ENCODE results near the gene OR5H6.
"Not testable (repeated sequence)": the region's sequence is repeated elsewhere in the genome, so short reads cannot be mapped to it uniquely, and the experiment has no call there.

OR5H6 gene

DNA sequence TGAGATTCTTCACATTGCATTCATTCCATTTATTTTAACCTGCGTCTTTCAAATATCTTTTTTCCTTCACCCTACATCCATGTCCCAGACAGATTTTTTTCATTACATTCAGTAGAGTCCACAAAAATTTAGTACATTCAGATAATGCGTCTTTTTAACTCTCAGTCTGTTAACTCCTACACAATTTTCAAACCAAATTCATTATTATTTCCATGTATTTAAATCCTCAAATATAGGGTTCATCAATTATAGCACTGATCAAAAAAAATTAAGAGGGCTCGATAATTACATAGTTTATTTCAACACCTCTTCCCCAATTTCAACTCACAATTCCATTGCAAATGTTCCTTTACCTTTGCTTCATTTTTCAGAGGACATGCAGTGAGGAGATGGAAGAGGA, at the start of gene OR5H6:
OR5H6 (plus strand) TSS at position 301 of the 400 bp plus-strand sequence; CDS start at position 390, 89 bp downstream.
- DNase-seq (ENCODE audit: low spot score): no peak

DNA sequence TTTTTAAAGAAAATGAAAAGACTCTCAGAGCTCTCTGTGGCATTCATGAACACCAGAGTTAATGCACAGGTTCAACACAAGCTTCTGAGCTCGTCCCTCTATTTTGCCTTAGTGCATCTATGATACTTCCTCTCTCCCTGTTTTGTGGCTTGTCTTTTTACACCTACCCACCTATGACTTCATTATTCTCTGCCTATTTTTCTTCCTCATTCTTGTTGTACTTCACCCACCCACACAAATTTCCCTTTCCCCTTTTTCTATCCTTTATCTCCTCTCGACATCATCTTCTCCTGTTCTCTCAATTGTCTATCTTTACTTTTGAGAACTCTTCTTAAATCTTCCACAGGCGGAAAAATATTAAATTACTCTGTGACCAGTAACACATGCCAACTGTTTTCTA, 49.0 kb upstream of the OR5H6 start:
- no peak for DNase-seq (ENCODE audit: low spot score)

DNA sequence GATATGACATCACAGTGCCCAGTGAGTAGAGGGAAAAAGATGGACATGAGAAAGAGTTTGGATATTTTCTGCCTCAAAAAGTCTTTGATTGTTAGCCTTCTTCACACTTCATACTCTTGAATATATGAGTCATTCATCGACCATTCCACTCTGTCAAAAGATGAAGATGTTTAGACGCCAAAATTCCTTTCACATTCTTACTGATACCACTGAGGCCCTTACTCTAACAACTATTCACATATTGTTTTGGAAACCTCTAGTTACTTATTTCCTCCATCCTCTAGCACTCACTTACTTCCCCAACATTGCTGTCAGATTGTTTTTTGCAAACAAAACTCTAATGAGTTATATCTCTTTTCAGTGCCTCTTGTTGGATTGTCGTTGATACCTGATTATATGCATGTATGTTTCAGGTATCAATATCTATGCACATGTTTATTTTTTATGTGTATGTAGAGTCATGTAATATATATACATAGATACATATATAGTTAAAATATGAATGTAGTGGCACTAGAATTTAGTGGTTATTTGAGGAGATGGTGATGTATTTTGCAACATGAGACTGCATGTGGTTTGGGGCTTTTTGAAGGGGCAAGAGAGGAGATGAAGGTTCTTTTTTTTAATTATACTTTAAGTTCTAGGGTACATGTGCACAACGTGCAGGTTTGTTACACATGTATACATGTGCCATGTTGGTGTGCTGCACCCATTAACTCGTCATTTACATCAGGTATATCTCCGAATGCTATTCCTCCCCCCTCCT, 40.0 kb upstream of the OR5H6 start:
- no peak for DNase-seq (ENCODE audit: low spot score)

DNA sequence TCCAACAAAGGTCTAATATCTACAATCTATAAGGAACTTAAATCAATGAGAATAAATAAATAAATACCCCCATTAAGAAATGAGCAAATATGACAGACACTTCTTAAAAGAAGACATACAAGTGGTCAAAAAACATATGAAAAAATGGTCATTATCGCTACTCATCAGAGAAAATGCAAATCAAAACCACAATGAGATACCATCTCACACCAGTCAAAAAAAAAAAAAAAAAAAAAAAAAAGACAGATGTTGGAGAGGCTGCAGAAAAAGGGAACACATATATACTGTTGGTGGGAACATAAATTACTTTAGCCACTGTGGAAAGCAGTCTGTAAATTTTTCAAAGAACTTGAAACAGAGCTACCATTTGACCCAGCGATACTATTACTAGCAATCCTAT, 31.6 kb upstream of the OR5H6 start:
- DNase-seq (ENCODE audit: low spot score): no peak

DNA sequence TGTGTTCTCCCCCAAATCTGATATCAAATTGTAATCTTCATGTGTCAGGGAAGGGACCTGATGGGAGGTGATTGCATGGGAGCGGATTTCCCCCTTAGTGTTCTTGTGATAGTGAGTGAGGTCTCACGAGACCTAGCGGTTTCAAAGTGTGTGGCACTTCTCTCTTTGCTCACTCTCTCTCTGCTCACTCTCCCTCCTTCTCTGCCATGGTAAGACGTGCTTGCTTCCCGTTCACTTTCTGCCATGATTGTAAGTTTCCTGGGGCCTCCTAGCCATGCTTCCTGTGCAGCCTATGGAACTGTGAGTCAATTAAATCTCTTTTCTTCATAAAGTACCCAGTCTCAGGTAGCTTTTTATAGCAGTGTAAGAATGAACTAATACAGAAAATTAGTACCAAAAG, 30.6 kb upstream of the OR5H6 start:
- no peak for DNase-seq (ENCODE audit: low spot score)

DNA sequence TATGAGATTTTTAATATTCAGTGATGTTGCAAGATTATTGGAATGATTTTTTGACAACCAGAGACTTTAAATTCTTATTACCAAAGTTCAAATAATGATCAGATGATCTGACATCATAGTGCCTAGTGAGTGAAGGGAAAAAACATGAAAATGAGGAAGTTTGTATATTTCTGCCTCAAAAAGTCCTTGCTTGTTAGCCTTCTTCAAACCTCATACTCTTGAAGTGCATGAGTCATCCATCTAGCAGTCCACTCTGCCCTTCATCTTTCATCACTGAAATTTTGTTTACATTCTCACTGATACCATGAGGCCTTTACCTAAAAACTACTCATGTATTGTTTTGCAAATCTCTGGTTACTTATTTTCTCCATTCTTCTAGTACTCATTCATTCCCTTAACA, 23.9 kb upstream of the OR5H6 start:
- no peak for DNase-seq (ENCODE audit: low spot score)

DNA sequence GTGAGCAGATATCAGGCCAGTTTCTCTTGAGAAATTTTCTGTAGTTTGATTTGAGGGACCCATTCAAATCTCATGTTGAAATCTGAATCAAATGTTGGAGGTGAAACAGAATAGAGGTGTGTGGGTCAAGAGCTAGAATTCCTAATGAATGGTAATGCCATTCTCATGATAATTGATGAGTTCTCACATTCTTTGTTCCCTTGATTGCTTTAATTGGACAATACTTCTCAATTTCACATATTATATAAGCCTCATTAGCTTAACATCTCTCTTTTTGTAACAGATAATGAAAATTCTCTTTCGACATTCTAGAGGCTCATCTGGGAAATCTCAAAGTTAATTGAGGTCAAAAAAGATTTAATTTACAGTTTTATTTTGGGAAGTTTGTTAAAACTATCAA, 21.9 kb upstream of the OR5H6 start:
- no peak for DNase-seq (ENCODE audit: low spot score)

DNA sequence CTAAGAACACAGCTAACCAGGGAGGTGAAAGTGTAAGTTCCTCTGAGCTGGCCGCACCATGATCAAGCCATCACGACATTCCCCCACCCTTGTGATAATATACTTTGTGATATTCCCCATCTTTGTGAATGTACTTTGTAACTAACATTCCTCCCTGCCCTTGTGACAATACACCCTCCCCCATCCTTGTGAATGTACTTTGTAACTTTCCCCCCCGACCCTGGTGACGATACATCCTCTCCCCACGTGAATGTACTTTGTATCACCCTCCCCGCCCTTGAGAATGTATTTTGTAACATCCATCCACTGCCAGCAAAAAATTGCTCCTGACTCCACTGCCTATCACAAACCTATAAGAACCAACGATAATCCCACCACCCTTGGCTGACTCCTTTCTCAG, 20.2 kb upstream of the OR5H6 start:
- no peak for DNase-seq (ENCODE audit: low spot score)

DNA sequence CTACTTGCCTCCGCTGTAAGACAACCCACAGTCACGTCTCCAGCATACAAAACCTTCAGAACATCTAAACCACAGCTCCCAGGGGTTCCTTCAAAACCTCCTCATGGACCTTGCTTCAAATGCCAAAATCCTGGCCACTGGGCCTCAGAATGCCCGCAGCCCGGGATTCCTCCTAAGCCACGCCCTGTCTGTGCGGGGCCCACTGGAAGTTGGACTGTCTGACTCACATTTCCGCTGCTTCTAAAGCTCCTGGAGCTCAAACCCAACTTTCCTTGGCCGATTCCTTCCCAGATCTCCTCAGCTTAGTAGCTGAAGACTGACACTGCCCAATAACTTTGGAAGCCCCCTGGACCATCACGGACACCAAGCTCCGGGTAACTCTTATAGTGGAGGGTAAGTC, 17.9 kb upstream of the OR5H6 start:
- DNase-seq (ENCODE audit: low spot score): no peak

DNA sequence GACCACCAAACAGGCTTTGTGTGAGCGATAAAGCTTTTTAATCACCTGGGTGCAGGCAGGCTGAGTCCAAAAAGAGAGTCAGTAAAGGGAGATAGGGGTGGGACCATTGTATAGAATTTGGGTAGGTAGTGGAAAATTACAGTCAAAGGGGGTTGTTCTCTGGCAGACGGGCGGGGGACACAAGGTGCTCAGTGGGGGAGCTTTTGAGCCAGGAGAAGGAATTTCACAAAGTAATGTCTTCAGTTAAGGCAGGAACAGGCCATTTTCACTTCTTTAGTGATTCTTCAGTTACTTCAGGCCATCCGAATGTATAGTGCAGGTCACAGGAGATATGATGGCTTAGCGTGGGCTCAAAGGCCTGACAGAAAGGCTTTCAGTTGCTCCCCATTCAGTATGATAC, 8.0 kb upstream of the OR5H6 start:
- DNase-seq (ENCODE audit: low spot score): not testable (repeated sequence)

DNA sequence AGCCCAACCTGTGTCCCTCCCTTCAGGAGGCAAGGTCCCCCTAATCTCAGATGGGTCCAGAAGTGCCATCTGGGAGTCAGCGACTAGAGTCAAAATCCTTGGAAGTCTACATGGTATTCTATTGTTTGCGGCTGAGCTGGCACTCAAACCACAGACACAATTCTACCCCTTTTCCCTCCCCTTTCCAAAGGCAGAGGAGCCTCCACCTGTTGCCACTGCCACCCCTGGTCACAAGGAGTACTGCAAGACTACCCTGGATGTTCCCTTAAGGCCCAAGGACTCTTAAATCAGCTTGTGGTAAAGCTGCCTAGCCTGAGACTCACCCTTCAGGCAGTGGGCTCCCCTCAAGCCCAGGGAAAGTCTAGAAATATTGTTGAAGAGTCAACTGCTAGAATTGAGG, 4.3 kb upstream of the OR5H6 start:
- no peak for DNase-seq (ENCODE audit: low spot score)

DNA sequence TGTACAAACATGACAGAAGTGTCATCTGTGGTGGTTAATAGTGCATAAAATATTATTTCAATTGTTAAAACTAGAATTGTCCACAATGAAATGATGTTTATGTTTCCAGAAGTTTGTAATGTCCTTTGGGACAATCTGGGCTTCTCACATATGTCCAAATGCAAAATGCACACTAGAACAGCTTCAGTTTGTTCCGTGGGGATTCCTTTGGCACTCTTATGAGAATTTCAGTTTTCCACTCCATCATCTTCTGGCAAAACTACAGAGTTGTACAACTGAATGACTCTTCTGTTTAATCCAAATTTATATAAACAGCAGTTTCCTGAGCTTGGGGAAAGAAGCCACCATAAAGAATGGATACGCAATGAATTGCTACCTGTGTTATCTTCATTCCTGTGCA, 2.0 kb upstream of the OR5H6 start:
- no peak for DNase-seq (ENCODE audit: low spot score)

DNA sequence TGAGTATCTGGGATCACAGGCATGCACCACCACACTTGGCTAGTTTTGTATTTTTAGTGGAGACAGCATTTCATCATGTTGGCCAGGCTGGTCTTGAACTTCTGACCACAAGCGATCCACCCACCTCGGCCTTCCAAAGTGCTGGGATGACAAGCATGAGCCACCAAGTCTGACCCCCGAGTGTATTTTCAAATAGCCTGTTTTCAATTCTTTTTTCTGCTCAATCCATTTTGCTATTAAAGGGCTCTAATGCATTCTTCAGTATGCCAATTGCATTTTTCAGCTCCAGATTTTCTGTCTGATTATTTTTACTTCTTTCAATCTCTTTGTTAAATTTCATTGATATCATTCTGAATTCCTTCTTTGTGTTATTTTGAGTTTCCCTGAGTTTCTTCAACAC, 5.8 kb downstream of the OR5H6 start:
- no peak for DNase-seq (ENCODE audit: low spot score)

DNA sequence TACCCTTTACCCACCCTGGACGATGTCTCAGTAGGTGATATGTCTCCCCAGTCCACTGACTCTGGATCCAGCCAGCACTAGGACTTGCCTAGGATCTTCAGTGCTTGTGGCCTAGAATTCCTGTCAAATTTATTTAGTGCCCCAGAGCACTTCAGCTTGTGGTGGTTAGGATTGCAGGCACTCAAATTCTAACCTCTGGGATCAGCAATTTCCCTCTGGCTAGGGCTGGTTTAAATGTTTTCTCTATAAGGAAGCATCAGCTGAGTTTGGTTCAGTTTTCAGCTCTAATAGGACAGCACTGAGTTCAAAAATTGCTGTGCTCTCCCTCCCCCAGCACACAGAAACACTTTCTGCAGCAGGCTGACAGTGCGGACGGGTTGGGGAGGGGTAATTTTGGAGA, 8.1 kb downstream of the OR5H6 start:
- DNase-seq (ENCODE audit: low spot score): no peak

DNA sequence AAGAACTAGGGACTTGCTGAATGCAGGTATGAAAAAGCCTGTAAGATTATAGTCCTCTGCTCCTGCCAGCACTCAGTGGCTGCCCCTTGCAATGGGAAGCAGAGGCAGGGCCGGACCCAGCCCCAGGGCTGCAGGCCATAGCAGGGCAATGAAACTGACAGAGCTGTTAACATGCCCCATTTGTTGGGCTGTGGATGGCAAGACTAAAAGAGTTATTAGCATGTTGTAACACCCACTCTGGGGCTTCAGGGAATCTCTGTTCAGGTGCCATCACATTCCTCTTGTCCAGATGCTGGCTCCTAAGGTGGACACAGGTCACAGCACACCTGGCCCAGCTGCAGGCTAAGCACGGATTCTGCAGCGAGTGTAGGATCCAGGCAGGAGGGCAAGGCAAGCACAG, 10.9 kb downstream of the OR5H6 start:
- no peak for DNase-seq (ENCODE audit: low spot score)

DNA sequence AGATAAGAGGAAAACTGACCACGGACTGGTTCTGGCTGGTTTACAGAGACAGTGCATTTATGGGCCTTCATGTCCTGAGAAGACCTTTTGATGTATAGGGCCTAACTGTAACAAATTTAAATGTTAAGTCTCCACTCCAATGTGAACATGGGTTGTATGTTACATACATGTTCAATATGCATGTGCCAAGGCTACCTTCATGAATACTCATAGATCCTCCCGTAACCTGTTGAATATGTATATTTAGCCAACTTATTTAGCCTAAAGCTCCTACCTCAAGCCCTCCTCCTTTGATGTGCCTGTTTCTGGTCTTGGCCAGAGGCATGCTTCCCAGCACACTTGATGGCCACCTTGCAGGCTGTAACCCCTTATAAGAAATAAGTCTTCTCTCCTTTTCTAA, 18.2 kb downstream of the OR5H6 start, which contains the start of gene OR5H2:
OR5H2 (plus strand) TSS at position 301 of the 400 bp plus-strand sequence. CDS start 398 bp downstream, outside the sequence.
- DNase-seq (ENCODE audit: low spot score): no peak

DNA sequence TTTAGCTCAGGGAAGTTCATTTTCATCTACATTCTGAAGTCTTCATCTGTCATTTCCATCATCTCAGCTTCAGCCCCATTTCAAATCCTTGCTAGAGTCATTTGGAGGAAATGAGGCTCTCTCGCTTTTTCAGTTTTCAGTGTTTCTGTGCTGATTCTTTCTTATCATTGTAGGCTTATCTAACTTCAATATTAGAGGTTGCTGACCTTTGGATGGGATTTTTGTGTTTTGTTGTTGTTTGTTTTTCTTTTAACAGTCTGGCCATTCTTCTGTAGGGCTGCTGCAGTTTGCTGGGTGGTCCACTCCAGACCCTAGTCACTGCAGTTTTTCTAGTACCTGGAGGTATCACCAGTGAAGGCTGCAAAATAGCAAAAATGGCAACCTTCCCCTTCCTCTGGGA, 26.9 kb downstream of the OR5H6 start:
- DNase-seq (ENCODE audit: low spot score): no peak

DNA sequence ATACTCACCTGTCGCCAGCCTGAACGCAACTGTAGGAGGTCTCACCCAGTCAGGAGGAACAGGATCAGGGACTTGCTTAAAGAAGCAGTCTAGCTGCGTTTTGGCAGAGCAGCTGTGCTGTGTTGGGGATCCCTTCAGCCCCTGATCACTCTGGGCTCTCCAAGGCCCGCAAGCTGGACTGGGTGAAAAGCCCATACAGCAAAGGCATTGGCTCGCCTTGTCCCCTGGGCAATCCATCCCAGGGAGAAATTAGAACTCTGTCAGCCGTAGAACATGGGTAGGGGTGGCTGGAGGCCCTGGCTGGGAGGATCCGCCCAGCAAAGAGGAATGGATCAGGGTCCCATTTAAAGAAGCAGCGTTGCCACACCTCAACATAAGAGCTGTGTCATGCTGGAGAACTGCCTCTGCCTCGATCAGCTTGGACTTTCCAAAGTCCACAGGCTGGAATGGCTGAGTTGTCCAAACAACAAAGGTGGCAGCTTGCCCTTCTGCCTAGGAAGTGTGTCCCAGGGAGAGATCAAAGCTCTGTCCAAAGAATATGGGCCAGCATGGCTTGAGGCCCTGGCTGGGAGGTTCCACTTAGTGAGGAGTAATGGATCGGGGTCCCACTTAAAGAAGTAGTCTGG, 27.4 kb downstream of the OR5H6 start:
- DNase-seq (ENCODE audit: low spot score): no peak

All from CD4-positive, alpha-beta T cell treated with Interleukin-6 at 100 ng/mL for 8 hours (primary cell).